ENCODE results near the gene SEPSECS.

SEPSECS gene

DNA sequence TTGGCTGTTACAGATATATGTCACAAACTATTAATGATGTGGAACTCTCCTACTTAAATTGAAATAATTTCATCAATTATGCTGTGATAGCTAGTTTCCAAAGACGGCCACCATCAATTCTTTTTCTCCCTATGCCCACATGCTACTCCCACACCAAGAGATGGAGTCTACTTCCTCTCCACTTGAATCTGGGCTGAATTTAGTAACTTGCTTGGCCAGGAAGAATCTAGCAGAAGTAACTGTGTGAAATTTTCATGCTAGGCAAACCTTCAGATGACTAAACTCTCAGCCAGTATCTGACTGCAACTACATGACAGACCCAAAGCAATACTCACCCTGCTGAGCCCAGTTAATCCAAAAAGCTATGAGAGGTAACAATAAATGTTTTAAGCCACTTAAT, 3.2 kb downstream of the SEPSECS start:
- in situ Hi-C loops (cut with MboI; ENCODE audit: low sequenced_read_pairs) = no loop called here

DNA sequence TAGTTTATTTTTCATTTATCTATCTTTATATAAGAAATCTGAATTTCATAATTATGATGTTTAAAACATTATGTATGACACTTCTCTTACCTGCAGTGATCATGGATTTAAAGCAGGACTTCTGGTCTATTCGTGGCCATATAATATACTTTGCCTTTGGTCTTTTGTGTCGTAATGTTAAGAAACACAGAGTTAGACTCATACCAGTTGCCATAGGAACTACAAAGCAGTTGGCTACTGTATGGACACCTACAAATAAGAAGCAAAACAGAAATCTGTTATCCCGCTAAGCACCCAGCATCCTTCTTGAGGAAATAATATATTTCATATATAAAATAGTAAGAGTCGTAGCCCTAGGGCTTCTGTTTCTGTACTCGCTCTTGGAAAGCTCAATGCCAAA, 4.3 kb downstream of the SEPSECS start:
- in situ Hi-C loops (cut with MboI; ENCODE audit: low sequenced_read_pairs) = no loop called here

DNA sequence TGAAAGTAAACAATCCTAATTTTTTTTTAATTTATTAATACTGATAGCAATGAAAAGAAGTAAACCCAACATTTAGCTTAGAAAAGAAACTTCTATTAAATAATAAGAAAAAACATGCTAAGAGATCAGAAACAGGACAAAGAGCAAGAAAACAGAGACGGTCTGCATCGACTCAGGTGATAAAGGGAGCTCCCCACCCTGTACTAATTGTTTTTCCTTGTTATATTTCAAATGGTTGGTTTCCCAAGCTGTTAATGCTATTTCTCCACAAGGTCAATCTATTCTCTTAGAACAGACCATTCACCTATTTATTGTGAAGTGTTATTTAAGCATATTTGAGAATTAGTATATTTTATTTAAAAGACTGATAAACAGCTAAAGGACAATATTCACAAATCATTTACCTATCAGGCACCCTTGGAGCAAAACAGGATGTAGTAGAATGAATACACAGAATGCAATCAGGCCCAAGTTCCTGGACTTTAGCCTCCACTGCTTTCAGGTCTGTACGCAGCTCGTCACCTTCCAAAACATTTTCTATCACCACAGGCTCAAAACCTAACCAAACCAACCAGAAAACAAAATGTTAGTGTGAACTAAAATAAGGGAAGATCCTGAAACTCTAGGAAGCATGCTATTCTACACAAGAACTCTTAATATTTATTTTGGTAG, 5.5 kb downstream of the SEPSECS start:
- in situ Hi-C loops (cut with MboI; ENCODE audit: low sequenced_read_pairs) = no loop called here

DNA sequence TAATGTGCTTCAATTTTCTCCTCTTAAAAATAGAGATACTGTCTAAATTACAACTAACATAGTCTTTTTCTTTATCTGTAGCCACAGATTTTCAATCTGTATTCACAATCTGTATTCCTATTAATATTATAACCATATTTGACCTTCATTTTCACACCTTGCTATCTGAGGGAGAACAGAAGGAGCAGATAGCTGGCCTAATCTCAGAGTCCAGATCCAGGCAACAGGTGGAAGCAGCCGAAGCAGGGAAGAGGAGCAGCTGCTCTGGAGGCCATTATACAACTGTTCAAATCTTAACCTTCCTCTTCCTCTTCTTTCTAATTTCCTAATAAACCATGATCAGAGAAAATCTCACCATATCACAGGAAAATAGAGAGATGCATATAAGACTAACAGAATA, 14.2 kb downstream of the SEPSECS start:
- in situ Hi-C loops (cut with MboI; ENCODE audit: low sequenced_read_pairs) = no loop called here

DNA sequence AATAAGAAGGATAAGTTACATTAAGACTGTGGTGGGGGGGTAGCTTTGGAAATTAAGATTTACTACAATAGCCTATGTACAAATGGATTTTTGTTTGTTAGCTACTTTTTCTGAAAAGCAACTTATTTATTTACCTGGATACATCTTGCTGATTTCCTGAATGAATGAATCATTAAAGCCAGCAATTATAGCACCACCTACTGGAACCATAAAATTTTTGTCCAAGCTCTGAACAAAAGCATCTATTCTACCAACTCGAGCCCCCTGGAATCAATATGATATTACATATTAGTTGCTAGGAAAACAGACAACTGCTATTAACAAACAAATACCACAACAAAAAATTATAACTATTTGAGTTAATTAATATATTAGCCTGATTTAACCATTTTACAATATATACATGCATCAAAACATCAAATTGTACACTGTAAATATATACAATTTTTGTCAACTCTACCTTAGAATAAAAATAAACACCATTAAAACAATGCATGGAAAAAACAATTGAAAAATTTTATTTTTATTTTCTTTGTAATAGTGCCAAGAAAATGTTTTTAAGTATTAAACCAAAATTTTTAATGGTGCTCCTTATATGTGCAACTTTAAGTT, 15.3 kb downstream of the SEPSECS start:
- in situ Hi-C loops (cut with MboI; ENCODE audit: low sequenced_read_pairs) = no loop called here

DNA sequence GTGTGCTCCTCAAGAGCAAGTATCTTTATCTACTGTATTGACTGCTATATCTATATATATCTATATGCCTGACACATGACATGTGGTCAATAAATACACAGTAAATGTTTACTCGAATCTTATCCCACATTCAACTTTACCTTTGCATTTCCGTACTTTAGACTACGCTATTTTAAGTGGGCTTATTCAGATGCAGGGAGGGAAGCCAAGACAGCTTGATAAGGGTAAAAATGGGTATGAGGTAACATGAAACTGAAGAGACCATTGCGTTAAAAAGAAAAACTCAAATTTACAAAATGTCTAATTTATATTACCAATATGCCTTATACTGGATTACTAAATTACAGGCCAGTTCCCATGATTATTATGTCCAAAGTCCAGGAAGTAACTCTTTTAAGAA, 17.8 kb downstream of the SEPSECS start:
- in situ Hi-C loops (cut with MboI; ENCODE audit: low sequenced_read_pairs) = no loop called here

DNA sequence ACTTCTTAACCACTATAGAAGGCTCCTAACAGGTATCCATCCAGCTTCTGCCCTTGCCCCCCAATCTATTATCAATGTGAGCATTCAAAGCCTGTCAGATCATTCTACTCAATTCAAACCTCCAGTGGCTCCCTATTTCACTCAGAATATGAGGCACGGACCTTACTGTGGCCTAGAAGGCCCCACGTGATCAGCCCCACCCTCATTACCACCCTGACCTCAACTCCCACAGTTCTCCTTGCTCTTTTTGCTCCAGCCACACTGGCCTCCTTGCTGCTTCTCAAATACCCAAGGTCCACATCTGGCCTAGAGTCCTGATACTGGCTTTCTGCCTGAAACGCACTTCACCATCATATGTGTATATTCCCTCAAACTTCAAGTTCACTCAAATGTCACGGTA, 18.7 kb downstream of the SEPSECS start:
- in situ Hi-C loops (cut with MboI; ENCODE audit: low sequenced_read_pairs) = no loop called here

DNA sequence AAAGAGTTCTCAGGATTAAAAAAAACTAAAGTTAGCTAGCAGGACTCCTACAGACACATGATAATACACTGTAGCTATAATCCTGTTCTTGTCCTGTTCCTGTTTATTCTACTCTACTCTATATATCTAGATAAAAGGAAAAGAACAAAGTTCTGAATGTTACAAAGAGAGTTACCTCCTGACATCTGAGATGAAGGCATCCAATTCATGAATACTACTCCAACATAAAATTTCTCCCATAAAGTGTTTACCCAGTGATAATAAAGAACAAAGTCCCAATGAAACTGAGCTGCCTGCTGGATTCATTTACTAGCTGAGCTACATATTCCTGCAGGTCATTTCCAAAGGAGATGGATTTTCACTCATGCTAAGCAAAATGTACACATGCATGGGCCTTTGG, 27.1 kb downstream of the SEPSECS start:
- in situ Hi-C loops (cut with MboI; ENCODE audit: low sequenced_read_pairs) = no loop called here

DNA sequence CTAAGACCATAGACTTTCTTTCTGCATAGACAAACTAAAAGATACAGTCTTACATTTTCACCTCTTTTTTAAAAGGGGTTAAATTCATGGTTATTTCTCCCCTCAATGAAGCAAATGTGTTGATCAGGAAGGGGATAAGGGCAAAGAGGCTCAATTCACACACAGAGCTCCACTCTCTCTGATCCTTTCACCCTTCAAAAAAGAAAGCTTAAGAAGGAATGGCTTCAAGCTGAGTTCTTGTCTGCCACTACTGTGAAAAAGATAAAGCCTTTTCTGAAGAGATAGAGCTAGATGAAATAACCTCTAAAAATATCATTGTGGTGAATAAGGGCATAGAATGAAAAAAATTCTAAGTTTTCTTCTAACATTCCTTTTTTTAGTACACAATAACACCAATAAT, 28.3 kb downstream of the SEPSECS start:
- in situ Hi-C loops (cut with MboI; ENCODE audit: low sequenced_read_pairs) = no loop called here

DNA sequence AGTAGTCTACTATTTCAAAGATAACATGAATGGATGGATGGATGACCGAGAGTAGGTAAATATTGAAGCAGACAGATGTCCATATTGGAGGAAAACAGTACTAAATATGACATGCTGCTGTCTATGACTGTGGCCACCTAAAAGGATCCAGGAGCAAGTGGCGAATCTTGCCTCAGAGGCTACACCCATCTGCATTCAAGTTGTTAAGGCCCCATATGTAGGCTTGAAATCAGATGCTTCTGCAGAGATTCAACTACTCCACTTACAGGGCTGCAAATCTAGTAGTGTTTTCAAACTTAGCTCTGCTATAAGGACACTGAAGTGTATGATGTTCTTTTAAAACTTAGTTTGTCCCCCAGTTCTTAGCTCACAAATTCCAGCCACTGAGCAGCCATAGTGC, 28.9 kb downstream of the SEPSECS start:
- in situ Hi-C loops (cut with MboI; ENCODE audit: low sequenced_read_pairs) = no loop called here

DNA sequence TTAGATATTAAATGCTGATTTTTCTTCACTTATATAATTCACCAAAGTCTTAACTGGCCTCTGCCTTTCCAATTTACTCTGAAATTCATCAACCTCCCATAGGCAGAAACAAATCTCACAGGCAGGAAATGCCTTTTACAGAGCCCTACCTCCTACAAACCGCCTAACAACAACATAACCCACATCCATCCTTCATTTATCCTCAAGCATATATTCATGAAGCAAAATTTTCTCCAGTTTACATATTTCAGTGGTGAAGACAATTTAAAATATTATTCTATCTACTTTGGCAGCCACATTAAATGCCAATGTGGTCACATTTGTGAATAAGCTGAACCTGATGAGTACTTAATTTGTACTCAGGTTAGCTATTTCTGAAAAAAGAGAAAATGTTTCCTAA, 30.3 kb downstream of the SEPSECS start:
- in situ Hi-C loops (cut with MboI; ENCODE audit: low sequenced_read_pairs) = no loop called here

DNA sequence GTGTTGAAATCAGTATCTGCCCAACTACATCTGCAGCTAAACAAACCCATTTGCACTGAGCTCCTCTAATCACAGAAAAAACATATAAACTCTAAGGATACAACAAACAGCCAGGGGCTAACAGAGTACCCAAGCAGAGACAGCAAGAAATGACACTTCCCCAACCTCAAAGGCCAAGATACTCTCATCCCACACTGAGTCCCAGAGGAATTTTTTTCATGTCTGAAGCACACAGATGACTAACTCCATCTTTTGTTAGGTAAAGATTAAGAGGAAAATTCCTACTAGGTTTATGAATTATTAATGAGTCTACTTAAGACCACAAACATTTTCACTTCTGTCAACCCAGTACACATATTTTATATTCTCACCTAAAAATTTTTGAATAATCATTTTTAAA, 31.6 kb downstream of the SEPSECS start:
- in situ Hi-C loops (cut with MboI; ENCODE audit: low sequenced_read_pairs) = no loop called here

DNA sequence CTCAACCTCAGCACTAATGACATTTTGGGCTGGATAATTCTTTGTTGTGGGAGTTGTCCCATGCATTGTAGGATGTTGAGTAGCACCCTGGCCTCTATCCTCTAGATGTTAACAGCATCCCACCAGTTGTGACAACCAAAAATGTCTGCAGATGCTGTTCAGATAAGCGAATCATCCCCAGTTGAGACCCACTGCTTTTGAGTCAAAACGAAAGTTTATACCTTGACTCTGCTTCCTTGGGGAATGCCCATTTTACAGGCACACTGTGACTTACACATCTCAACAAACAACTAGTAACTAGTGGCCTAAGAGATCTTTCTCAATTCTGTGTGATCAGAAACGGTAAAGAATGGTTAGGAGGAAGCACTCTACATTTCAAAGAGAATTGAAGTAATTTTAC, 37.0 kb downstream of the SEPSECS start:
- in situ Hi-C loops (cut with MboI; ENCODE audit: low sequenced_read_pairs) = no loop called here

DNA sequence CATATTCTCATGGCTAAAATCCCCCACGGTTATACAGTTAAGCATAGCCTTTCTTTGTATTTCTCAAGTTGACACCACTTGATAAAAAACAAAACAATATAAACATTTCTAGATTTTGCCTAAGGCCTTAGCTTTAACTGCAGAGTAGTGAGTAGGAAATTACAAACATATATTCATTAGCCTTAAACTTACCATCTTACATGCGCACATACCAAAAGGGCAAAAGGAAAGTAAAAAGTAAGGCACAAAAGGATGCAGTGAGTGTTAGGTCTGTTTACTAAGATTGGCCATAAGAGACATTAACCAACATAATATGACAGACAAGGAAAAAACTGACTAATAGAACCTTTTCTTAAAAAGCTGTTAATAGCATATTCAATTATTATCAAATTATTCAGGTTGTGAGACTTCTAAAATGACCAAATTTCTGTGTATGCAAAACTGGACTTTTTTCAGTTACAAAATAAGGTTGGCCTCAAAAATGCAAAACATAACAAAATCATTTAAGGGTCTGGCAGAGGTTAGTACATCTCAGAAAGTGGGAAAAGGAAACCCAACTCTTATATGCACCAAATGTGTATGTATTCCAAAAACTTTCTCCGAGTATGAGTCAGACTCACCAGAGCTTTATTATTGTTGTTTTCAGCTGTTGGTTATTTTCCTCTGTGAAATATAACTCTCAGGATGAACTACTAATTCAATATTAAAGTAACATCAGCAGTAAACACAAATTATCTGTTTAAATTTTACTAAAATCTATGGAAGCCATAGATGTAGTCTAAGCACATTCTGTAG, 39.9 kb downstream of the SEPSECS start:
- in situ Hi-C loops (cut with MboI; ENCODE audit: low sequenced_read_pairs) = no loop called here

DNA sequence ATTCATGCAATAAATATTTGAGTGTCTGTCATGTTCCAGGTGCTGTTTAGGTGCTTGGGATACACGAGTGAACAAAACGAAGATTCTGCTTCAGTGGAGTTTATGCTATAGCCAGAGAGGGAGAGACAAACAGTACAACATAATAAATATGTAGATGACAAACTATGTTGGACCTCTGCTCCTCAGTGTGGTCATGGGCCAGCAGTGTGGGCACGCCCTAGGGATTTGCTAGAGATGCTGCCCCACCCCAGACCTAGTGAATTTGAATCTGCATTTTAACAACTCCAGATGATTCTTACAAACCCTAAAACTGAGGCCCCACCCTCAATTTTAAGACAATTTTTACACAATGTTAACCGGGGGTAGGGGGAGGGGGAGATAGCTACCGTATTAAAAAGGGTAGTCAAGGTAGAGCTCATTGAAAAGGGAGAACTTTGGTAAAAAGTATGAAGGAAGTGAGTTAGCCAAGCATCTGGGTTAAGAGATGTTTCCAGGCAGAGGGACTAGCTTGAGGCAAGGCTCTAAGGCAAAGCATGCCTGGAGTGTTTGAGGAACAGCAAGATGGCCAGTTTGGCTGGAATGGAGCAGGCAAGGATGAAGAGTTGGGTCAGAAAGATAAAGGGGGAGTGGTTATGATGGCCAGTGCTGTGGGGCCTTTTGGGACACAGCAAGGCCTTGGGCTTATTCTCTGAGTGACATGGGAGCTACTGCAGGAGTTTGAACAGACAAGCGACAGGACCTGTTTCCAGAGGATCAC, 42.4 kb downstream of the SEPSECS start:
- in situ Hi-C loops (cut with MboI; ENCODE audit: low sequenced_read_pairs) = no loop called here

DNA sequence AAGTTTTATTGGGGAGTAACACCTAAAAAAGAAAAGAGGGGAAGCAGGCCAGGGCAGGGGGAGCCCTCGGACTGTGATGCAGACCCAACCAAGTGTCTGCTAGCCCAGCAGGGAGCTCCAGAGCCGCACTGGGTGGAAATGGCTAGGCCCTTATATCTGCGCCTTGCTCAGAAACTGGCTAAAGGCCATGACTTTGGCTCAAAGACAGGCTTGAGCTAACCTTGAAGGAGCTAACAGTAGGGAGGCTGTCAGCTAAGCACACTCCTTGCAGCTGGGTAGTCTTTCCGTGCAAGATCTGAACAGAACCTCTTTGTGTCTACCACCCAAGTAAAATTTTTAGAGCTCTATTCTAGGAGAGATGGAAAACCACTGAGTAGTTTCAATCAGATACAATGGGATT, 43.0 kb downstream of the SEPSECS start:
- in situ Hi-C loops (cut with MboI; ENCODE audit: low sequenced_read_pairs) = no loop called here

DNA sequence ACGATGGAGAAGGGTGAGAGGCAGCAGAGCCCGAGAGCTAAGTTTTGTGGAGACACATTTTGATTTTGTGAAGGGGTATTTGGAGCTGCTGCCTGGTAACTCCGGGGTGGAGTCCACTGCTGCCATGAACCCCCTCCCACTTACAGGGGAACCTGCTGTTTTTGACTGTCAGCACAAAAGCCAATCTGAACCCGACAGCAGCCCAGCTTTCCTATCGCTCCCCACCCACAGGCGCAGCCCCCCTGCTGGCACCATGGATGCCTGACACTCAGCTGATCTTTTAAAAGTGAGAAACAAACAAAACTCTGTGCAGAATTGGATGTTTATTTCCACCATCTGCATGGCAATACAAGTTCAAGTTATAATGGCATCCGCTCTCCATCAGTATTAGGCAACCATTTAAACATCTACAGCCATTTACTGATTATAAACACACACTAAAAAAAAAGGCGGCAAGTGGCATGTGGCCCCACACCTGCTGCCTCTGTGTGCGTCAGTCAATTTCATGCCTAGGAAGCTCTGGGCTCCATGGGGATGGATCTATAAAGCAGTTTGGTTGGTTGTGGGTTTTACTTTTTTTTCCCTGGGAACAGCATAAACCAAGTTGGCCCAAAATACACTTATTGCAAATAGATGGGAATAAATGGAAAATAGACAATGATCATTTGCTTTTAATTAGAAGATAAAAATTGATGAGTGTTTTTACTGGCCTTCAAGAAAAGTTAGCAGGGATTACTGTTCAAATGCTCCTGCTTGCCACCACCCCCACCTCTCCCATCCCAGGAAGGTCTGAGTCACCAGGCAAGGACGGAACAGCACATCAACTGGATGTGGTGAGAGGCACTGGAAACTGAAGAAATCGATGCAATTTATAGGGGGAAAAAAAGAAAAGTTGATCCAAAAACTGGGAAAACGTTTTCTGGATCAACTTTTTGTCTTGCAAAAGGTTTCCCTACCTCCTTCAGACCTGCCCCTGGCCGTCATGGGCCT, 46.0 kb downstream of the SEPSECS start:
- in situ Hi-C loops (cut with MboI; ENCODE audit: low sequenced_read_pairs) = no loop called here

DNA sequence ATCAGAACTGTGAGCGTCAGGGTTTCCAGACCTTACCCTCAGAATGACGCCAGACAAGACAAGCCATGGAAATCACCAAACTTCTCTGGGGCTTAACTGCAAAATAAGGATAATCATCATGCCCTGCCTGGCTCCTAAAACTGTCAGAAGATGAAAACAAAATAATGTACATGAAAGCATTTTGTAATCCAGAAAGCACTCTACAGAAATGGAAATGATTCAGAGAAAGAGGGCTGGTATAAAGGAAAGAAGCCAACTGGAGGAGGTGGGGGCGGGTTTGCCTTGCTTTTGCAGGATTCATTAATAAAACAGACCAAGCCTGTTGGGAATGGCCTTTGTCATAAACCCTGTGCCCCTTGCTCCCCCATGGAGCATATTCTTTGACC, 47.3 kb downstream of the SEPSECS start:
- in situ Hi-C loops (cut with MboI; ENCODE audit: low sequenced_read_pairs) = no loop called here

DNA sequence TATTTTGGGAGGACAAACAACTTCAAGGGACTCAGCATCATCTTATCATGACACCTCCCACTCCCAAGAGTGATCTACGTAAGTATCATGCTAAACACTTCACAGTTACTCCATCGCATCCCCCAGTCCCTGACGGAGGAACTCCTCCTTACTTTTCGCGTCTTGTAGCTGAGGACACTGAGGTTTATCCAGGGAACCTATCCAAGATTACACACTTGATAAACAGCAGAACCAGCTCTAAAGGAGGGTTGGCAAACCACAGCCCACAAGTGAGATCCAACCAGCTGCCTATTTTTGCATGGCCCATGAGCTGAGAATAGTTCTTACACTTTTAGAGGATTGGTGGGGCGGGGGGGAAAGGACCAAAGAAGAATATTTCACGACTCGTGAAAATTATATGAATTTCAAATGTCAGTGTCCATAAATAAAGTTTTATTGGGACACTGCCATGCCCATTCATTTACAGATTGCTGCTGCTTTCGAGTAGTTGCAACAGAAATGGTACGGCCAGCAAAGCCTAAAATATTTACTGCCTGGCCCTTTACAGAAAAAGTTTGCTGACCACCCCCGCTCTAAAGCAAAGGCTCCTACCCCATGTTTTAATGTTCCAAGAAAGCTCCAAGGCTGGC, 47.8 kb downstream of the SEPSECS start:
- in situ Hi-C loops (cut with MboI; ENCODE audit: low sequenced_read_pairs) = no loop called here

DNA sequence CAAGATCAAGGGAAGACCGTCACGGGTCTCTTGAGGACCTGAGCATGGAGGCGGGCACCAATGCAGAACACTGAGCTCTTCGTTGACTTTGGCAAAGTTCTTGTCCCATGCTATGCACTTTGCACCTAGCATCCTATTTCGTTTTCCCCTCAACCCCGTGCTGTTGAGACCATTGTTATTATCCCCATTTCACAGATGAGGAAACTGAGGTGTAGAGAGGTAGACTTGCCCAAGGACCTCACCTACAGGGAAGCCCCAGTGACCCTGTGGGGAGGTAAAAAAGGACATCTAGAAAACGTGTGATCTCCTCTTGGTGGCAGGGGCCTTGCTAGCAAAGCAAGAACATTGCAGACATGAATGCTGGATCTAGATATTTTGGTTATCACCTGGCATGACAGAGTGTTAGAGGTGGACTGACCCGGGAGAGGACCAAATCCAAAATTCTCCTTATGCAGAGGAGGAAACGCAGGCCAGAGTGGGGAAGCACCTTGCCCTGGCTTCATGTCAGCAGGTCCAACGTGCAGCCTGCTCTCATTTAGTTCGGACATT, 48.5 kb downstream of the SEPSECS start:
- in situ Hi-C loops (cut with MboI; ENCODE audit: low sequenced_read_pairs) = no loop called here
